ENCODE results near the gene SUPT3H. TPM values are rescaled to one million over a fixed set of nuclear protein-coding genes. Genes with fewer than 3 reads are reported as not detected.

Gene SUPT3H
- total and polyA plus RNA-seq, 2 of the 8 experiments (the other 6 are each of a cell fraction or from before 2014, with no cell fraction given) = 18.8 to 23.0 TPM

DNA sequence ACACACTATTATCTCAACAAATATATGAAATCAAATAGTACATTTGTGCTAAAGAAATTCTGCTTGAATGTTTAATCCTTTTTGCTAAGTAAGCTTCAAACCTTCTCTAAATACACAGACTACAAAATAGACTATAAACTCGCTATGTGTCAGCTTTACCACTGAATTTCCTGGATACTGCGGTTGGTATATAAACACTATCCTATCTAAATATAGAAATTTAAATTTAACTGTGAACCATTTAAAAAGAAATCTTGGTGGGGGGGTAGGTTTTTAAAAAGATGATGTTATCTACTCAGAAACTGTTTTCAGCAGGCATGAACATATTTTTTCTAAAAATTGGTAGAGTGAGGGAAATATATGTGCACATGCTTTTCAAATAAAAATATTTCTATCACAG, 356.1 kb downstream of the SUPT3H start:
- Histone ChIP-seq H3K9me3 (ENCODE audit: insufficient read depth in 2 of 2, low read depth in 1 of 2, low read length in 1 of 2) (no peaks in the 10 kb centered on the region), H4K20me1 (replicated peaks in 1 of 2; ENCODE audit: control insufficient read depth in 1 of 2, insufficient read depth in 2 of 2, low read length in 2 of 2) (no peaks in the 10 kb centered on the region), H3K4me2 (ENCODE audit: insufficient read depth in 1 of 2, low read depth in 2 of 2, low read length in 2 of 2) (no peak overlapping the region), H3K18ac (ENCODE audit: extremely low read depth, low read length) (no peak overlapping the region), H2BK12ac (ENCODE audit: low read depth, low read length) (no peak overlapping the region), H3K4ac (replicated peaks; ENCODE audit: insufficient read length, low read depth, low read length) (no peak overlapping the region), H3K23ac (ENCODE audit: insufficient read length) (no peak overlapping the region), H3K27me3 (replicated peaks in 1 of 4; ENCODE audit: control insufficient read depth in 3 of 4, extremely low read depth in 1 of 4, insufficient read depth in 3 of 4, low read length in 3 of 4) (no peaks in the 10 kb centered on the region), H4K8ac (ENCODE audit: extremely low read depth, insufficient read depth, low read length) (no peak overlapping the region), H3K36me3 (ENCODE audit: control insufficient read depth in 2 of 4, insufficient read depth in 4 of 4, low read length in 3 of 4) (no peaks in the 10 kb centered on the region), H3K14ac (ENCODE audit: insufficient read length) (no peak overlapping the region), H3K23me2 (ENCODE audit: low read depth, low read length) (no peaks in the 10 kb centered on the region), H3K9ac (replicated peaks in 1 of 4; ENCODE audit: extremely low read depth in 1 of 4, low read depth in 3 of 4, low read length in 3 of 4) (no peak overlapping the region), H3K4me1 (replicated peaks in 1 of 4; ENCODE audit: control insufficient read depth in 3 of 4, insufficient read depth in 4 of 4, low read length in 3 of 4) (no peaks in the 10 kb centered on the region), H3K27ac (ENCODE audit: low read depth, low read length) (no peak overlapping the region), H3K56ac (replicated peaks; ENCODE audit: insufficient read length, low read depth, low read length) (no peak overlapping the region), H2BK120ac (replicated peaks; ENCODE audit: low read depth, low read length) (no peak overlapping the region), H4K5ac (ENCODE audit: insufficient read length, low read depth, low read length) (no peak overlapping the region), H3K79me2 (ENCODE audit: control insufficient read depth in 1 of 2, insufficient read depth in 2 of 2, low read length in 2 of 2) (no peaks in the 10 kb centered on the region), H2AFZ (ENCODE audit: low read length) (no peak overlapping the region), H2AK5ac (ENCODE audit: low read depth, low read length) (no peak overlapping the region), H3K79me1 (ENCODE audit: low read depth, low read length) (no peaks in the 10 kb centered on the region), H2BK5ac (ENCODE audit: low read depth, low read length) (no peak overlapping the region), H2BK20ac (ENCODE audit: low read length) (no peak overlapping the region), H2BK15ac (ENCODE audit: low read length) (no peak overlapping the region), H4K91ac (replicated peaks; ENCODE audit: insufficient read length, low read length) (no peak overlapping the region), H3K4me3 (ENCODE audit: extremely low read depth in 1 of 4, insufficient read depth in 2 of 4, low read depth in 3 of 4, low read length in 4 of 4) (no peak overlapping the region)
- no peak for DNase-seq (ENCODE audit: low read depth in 1 of 2, low spot score in 2 of 2)
- ChIA-PET POLR2A (ENCODE audit: partially characterized antibody) (interaction anchor here (0.8 kb wide), 1 partner anchor 22 kb away, joined by 3 read pairs; no protein-coding TSS in a partner anchor), CTCF (ENCODE audit: partially characterized antibody) (interaction anchor here (0.7 kb wide), 1 partner anchor 118 kb away, joined by 3 read pairs; no protein-coding TSS in a partner anchor)
- no peak for TF ChIP-seq ZNF274 (IDR thresholded peaks at IDR 0.05; ENCODE audit: borderline replicate concordance, extremely low read depth, low read length)
- TF ChIP-seq YY1 (IDR thresholded peaks at IDR 0.05; ENCODE audit: low read depth, low read length) = no peak
- no peak for TF ChIP-seq FOSL1 (IDR thresholded peaks at IDR 0.05; ENCODE audit: insufficient read depth, low read depth, low read length)
- TF ChIP-seq, protein P1, sequence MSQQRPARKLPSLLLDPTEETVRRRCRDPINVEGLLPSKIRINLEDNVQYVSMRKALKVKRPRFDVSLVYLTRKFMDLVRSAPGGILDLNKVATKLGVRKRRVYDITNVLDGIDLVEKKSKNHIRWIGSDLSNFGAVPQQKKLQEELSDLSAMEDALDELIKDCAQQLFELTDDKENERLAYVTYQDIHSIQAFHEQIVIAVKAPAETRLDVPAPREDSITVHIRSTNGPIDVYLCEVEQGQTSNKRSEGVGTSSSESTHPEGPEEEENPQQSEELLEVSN (IDR thresholded peaks at IDR 0.05) = no peak
- TF ChIP-seq RXRA (IDR thresholded peaks at IDR 0.05; ENCODE audit: insufficient read depth, low read depth, low read length) = no peak
- TF ChIP-seq CBX8 (IDR thresholded peaks at IDR 0.05; ENCODE audit: borderline replicate concordance, low read depth, low read length) = no peak
- no peak for TF ChIP-seq KDM5A (IDR thresholded peaks at IDR 0.05; ENCODE audit: low read length)
- TF ChIP-seq RAD21 (IDR thresholded peaks at IDR 0.05 in 1 of 2, conservative IDR thresholded peaks at IDR 0.05 in 1 of 2; ENCODE audit: low read depth in 2 of 2, low read length in 2 of 2) = no peak
- no peak for TF ChIP-seq POLR2AphosphoS5 (IDR thresholded peaks at IDR 0.05; ENCODE audit: low read depth, low read length)
- no peak for TF ChIP-seq EGR1 (IDR thresholded peaks at IDR 0.05; ENCODE audit: borderline replicate concordance, low read depth, low read length)
- no peak for TF ChIP-seq HDAC2 (IDR thresholded peaks at IDR 0.05; ENCODE audit: borderline replicate concordance in 1 of 2, low read depth in 2 of 2, low read length in 2 of 2)
- no peak for TF ChIP-seq SIRT6 (IDR thresholded peaks at IDR 0.05; ENCODE audit: low read length)
- no peak for TF ChIP-seq SP4 (IDR thresholded peaks at IDR 0.05; ENCODE audit: low read length)
- no peak for FAIRE-seq
- WGBS, 2 experiments (ENCODE audit: extremely low coverage in 1 of 2, insufficient coverage in 1 of 2, insufficient read length in 1 of 2, insufficient replicate concordance in 2 of 2, low coverage in 1 of 2, low lambda C conversion rate in 2 of 2, missing lambda C conversion rate in 1 of 2) = 89% methylated on average over 2 of the region's 2 CpGs; no CpG with 5 or more reads in 1 of the 2 experiments
